Activated CD4-positive, alpha-beta T cell treated with anti-CD3 and anti-CD28 coated beads, Interleukin-2, amount 10 ng/mL, durations not matched to agents 24 days and 14 days (primary cell): ENCODE measurements around the gene TCHP. TPM values are rescaled to one million over a fixed set of nuclear protein-coding genes. Genes with fewer than 3 reads are reported as not detected.
"Not testable (repeated sequence)": the region's sequence is repeated elsewhere in the genome, so short reads cannot be mapped to it uniquely, and the experiment has no call there.

Source experiments
- DNase-seq: peaks from one replicate; pipeline ENCODE4 v3.0.0; 2022
- H3K27ac Mint-ChIP-seq: one replicate; pipeline ENCODE4 v1.8.0; 2022; ENCODE audit warnings: mild to moderate bottlenecking, mixed read lengths
- H3K27me3 Mint-ChIP-seq: one replicate; pipeline ENCODE4 v1.8.0; 2022; ENCODE audit warnings: mixed read lengths
- H3K36me3 Mint-ChIP-seq: one replicate; pipeline ENCODE4 v1.8.0; 2022; ENCODE audit warnings: low read depth, mild to moderate bottlenecking, mixed read lengths
- H3K4me1 Mint-ChIP-seq: one replicate; pipeline ENCODE4 v1.8.0; 2021; ENCODE audit warnings: mixed read lengths
- H3K4me3 Mint-ChIP-seq: one replicate; pipeline ENCODE4 v1.8.0; 2022; ENCODE audit warnings: mild to moderate bottlenecking, moderate library complexity, mixed read lengths
- H3K9me3 Mint-ChIP-seq: one replicate; pipeline ENCODE4 v1.8.0; 2021; ENCODE audit warnings: mixed read lengths
- intact Hi-C: fragments of 100-400 bp; cut with micrococcal nuclease; formaldehyde crosslinking; loops from one replicate; pipeline ENCODE4 v1.15.1; 2023
- total RNA-seq: library from RNA; stranded (reverse); gene quantifications from 2 replicates; pipeline ENCODE4 v1.2.3, GENCODE V29; 2022

Gene TCHP
- total RNA-seq, 1 donor from 2014 or later, result 34.0 TPM

- H3K9me3 Mint-ChIP-seq, result peaks cover 4% of the 10 kb centered on the region
- peak overlapping the region; percentile 92 for H3K27ac Mint-ChIP-seq
- DNase-seq, result peak; percentile 68
- peak overlapping the region; percentile 66 for H3K4me3 Mint-ChIP-seq
- intact Hi-C loops, result no loop called here
- H3K36me3 Mint-ChIP-seq, result no peaks in the 10 kb centered on the region
- peaks cover 13% of the 10 kb centered on the region for H3K27me3 Mint-ChIP-seq
- H3K4me1 Mint-ChIP-seq, result peaks cover 30% of the 10 kb centered on the region
Observed at GRCh38 chr12:109888179-109889020, 11.7 kb upstream of the TCHP start.

GRCh38 chr12:109890620-109891170, 9.4 kb upstream of the TCHP start:
- H3K27me3 Mint-ChIP-seq, result peaks cover 3% of the 10 kb centered on the region
- peaks cover 32% of the 10 kb centered on the region for H3K4me1 Mint-ChIP-seq
- peaks cover 4% of the 10 kb centered on the region for H3K9me3 Mint-ChIP-seq
- no peak overlapping the region for H3K4me3 Mint-ChIP-seq
- no peaks in the 10 kb centered on the region for H3K36me3 Mint-ChIP-seq
- intact Hi-C loops, result no loop called here
- no peak for DNase-seq
- no peak overlapping the region for H3K27ac Mint-ChIP-seq

GRCh38 chr12:109891731-109892130, 8.3 kb upstream of the TCHP start:
- H3K4me1 Mint-ChIP-seq, result peaks cover 32% of the 10 kb centered on the region
- H3K9me3 Mint-ChIP-seq, H3K4me3 Mint-ChIP-seq, H3K36me3 Mint-ChIP-seq, H3K27me3 Mint-ChIP-seq, DNase-seq, H3K27ac Mint-ChIP-seq, intact Hi-C loops: not testable (repeated sequence)

DNA sequence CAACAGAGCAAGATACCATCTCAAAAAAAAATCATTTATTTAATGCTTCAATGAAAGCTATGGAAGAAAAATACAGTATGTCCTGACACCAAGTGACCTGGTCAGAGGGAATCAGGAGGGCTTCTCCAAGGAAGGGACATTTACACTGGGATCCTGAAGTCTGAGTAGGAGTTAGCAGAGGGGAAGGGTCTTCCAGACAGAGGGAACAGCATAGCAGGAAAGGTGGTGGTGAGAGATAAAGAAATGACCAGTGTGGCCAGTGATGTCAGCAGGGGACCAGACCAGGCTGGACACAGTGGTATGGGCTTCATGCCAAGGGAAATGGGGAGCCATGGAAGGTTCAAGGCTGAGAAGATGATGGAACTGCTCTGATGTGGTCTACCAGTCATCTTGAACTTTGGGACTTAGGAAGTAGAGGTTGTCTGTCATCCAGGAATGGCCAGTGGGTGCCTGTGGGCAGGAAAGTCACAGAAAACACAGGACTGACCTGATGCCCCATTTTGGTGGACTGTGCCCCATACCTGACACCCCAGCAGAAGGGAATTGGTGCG, 7.8 kb upstream of the TCHP start:
- Mint-ChIP-seq H3K36me3 (no peaks in the 10 kb centered on the region), H3K27me3 (peaks cover 1% of the 10 kb centered on the region), H3K27ac (no peak overlapping the region), H3K4me1 (peaks cover 32% of the 10 kb centered on the region), H3K4me3 (no peak overlapping the region), H3K9me3 (peaks cover 4% of the 10 kb centered on the region)
- intact Hi-C loops, result no loop called here
- DNase-seq, result no peak

DNA sequence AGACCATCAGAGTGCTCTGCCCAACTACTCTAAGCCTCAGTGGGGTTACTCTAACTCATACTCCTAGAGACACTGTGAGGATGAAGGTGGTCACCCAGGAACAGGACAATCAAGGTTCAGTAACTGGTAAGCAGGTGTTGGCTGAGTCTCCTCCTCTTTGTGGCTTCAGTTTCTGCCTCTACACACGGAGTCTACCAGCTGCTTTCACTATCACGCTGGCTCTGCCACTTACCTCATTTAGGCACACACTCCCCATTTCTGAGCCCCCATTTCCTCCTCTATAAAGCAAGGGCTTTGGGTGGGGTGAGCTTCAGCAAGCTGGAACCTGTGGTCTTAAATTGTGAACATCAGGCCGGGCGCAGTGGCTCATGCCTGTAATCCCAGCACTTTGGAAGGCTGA, 7.3 kb upstream of the TCHP start:
- intact Hi-C loops, result no loop called here
- Mint-ChIP-seq H3K27me3 (peaks cover 1% of the 10 kb centered on the region), H3K36me3 (no peaks in the 10 kb centered on the region), H3K4me3 (no peak overlapping the region), H3K4me1 (peaks cover 29% of the 10 kb centered on the region), H3K27ac (no peak overlapping the region), H3K9me3 (peaks cover 4% of the 10 kb centered on the region)
- DNase-seq, result peak; percentile 72

DNA sequence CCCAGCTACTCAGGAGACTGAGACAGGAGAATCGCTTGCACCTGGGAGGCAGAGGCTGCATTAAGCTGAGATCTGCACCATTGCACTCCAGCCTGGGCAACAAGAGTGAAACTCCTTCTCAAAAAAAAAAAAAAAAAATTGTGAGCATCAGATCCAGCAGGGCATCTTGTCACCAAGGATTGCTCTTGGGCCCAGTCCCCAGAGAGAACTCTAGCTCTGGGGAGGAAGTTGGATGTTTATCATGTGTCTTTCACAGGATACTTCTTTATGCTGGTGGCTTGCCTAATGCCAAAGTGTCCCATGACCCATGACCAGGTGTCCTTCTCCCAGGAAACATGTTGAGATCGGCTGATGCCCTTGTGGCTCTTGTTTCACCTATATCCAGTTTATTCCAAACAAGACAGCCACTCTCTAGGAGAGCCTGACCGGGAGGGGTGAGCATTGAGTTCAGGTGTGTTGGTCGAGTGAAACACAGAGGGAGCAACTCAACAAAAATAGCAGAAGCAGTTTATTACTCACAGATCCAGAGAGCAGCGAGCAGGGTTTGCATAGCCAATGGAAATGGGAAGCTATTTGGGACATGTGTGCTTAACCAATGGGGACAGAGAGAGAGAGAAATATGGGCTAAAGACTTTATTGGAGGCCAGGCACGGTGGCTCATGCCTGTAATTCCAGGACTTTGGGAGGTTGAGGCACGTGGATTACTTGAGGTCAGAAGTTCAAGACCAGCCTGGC, 6.6 kb upstream of the TCHP start:
- Mint-ChIP-seq H3K27me3 (peaks cover 1% of the 10 kb centered on the region), H3K4me3 (no peak overlapping the region), H3K27ac (no peak overlapping the region), H3K36me3 (no peaks in the 10 kb centered on the region), H3K4me1 (peaks cover 22% of the 10 kb centered on the region), H3K9me3 (peaks cover under 1% of the 10 kb centered on the region)
- DNase-seq, result no peak
- intact Hi-C loops, result no loop called here

DNA sequence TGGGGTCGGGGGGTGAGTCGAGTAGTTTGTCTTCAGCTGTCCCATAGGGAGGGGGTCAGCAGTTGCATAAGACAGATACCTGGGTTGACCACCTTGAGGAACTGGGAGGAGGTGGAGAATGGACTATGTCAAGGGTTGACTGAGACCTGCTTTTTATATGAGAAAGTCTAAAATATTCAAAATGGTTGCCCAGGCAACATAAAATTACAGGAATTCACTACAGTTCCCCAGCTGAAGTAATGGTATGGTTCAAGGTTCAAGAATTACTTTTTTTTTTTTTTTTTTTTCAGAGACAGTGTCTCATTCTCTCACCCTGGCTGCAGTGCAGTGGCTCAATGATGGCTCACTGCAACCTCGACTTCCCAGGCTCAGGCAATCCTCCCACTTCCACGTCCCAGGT, 5.1 kb upstream of the TCHP start:
- Mint-ChIP-seq H3K36me3 (no peaks in the 10 kb centered on the region), H3K27me3 (peaks cover 1% of the 10 kb centered on the region), H3K9me3 (no peaks in the 10 kb centered on the region), H3K27ac (no peak overlapping the region), H3K4me3 (no peak overlapping the region), H3K4me1 (peaks cover 16% of the 10 kb centered on the region)
- intact Hi-C loops, result no loop called here
- no peak for DNase-seq

DNA sequence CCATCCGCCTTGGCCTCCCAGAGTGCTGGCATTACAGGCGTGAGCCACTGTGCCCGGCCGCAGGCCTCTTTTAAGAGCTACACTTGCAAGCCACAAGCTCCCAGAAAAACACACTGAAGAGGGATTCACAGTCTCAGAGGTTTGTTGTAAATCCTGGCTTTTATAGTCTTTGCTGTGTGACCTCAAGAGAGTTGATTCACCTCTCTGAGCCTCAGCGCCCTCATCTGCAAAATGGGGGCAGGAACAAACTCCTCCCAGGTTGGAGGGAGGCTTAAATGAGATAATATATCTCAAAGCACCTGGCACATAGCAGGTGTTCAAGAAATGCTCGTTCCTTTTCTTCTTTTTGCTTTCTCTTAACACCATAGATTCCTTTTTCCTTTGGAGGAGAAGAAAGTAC, 3.9 kb upstream of the TCHP start:
- H3K9me3 Mint-ChIP-seq, result no peaks in the 10 kb centered on the region
- H3K4me3 Mint-ChIP-seq, result no peak overlapping the region
- intact Hi-C loops, result no loop called here
- H3K36me3 Mint-ChIP-seq, result no peaks in the 10 kb centered on the region
- peaks cover 1% of the 10 kb centered on the region for H3K27me3 Mint-ChIP-seq
- H3K4me1 Mint-ChIP-seq, result peaks cover 22% of the 10 kb centered on the region
- no peak for DNase-seq
- H3K27ac Mint-ChIP-seq, result no peak overlapping the region

- Mint-ChIP-seq H3K36me3 (no peaks in the 10 kb centered on the region), H3K4me3 (no peak overlapping the region), H3K27me3 (no peaks in the 10 kb centered on the region), H3K27ac (no peak overlapping the region), H3K4me1 (peaks cover 30% of the 10 kb centered on the region), H3K9me3 (no peaks in the 10 kb centered on the region)
- intact Hi-C loops, result no loop called here
- no peak for DNase-seq
Observed at GRCh38 chr12:109897029-109897428, 3.0 kb upstream of the TCHP start.

- DNase-seq, intact Hi-C loops, H3K27me3 Mint-ChIP-seq, H3K9me3 Mint-ChIP-seq, H3K36me3 Mint-ChIP-seq: not testable (repeated sequence)
- Mint-ChIP-seq H3K27ac (peak overlapping the region; percentile 98), H3K4me3 (peak overlapping the region; percentile 90), H3K4me1 (peaks cover 17% of the 10 kb centered on the region)
Observed at GRCh38 chr12:109899345-109899744, 729 bp upstream of the TCHP start.

- intact Hi-C loops, result loop anchor here (1.0 to 10.0 kb wide), 4 partner anchors 20 to 329 kb away; partner anchors contain the start of genes GIT2, GLTP, MMAB and MVK
- H3K36me3 Mint-ChIP-seq, result peaks cover 18% of the 10 kb centered on the region
- peak overlapping the region; percentile 90 for H3K4me3 Mint-ChIP-seq
- no peaks in the 10 kb centered on the region for H3K27me3 Mint-ChIP-seq
- peaks cover 17% of the 10 kb centered on the region for H3K4me1 Mint-ChIP-seq
- H3K9me3 Mint-ChIP-seq, result no peaks in the 10 kb centered on the region
- peak overlapping the region; percentile 98 for H3K27ac Mint-ChIP-seq
- peak; percentile 69 for DNase-seq
Observed at GRCh38 chr12:109900752-109901580, 892 bp downstream of the TCHP start.

GRCh38 chr12:109902891-109903418, 2.9 kb downstream of the TCHP start:
- H3K27me3 Mint-ChIP-seq, result no peaks in the 10 kb centered on the region
- H3K9me3 Mint-ChIP-seq, result no peaks in the 10 kb centered on the region
- no peak for DNase-seq
- no peak overlapping the region for H3K27ac Mint-ChIP-seq
- peaks cover 17% of the 10 kb centered on the region for H3K4me1 Mint-ChIP-seq
- H3K4me3 Mint-ChIP-seq, result no peak overlapping the region
- H3K36me3 Mint-ChIP-seq, result peaks cover 38% of the 10 kb centered on the region
- intact Hi-C loops, result loop anchor here (5.0 to 10.0 kb wide), 2 partner anchors 48 to 331 kb away; partner anchors contain the start of genes MMAB and MVK

DNA sequence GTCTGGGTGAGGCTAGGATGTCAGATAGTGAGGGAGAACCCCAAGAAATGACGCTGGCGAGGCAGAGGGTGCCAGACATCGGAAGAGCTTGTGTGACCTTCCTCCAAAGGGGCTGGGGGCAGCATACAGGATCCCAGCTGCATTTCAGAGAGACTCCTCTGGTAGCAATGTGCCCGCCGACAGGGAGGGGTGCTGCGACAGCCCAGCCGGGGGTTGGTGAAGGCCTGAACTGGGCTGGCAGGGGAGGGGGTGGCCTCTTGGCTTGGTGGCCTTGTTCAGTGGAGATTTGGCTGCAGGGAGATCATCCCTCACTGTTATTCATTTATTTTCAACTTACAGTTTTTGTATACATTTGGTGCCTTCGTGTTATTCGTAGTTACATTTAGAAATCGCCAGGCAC, 5.2 kb downstream of the TCHP start:
- intact Hi-C loops, result loop anchor here (10.0 kb wide), 1 partner anchor 50 kb away; no protein-coding TSS in a partner anchor
- DNase-seq, result no peak
- peaks cover 50% of the 10 kb centered on the region for H3K36me3 Mint-ChIP-seq
- no peak overlapping the region for H3K4me3 Mint-ChIP-seq
- H3K4me1 Mint-ChIP-seq, result peaks cover 12% of the 10 kb centered on the region
- no peaks in the 10 kb centered on the region for H3K27me3 Mint-ChIP-seq
- no peaks in the 10 kb centered on the region for H3K9me3 Mint-ChIP-seq
- H3K27ac Mint-ChIP-seq, result no peak overlapping the region
